ENCODE results near the gene HRG. TPM values are rescaled to one million over a fixed set of nuclear protein-coding genes. Genes with fewer than 3 reads are reported as not detected.

The HRG gene
- total and polyA plus RNA-seq, 2 of the 8 experiments (the other 6 are each of a cell fraction or from before 2014, with no cell fraction given) = 0.03 to 0.15 TPM

- no peak for TF ChIP-seq CHD7 (IDR thresholded peaks at IDR 0.05; ENCODE audit: insufficient replicate concordance, low read length)
- no peak for TF ChIP-seq CREB1 (IDR thresholded peaks at IDR 0.05)
- TF ChIP-seq SIRT6 (IDR thresholded peaks at IDR 0.05; ENCODE audit: low read length) = no peak
- no peak for TF ChIP-seq GABPA (IDR thresholded peaks at IDR 0.05; ENCODE audit: borderline replicate concordance, insufficient read depth, low read length)
- no peak for TF ChIP-seq KDM5A (IDR thresholded peaks at IDR 0.05; ENCODE audit: low read length)
These were observed 37.1 kb upstream of the HRG start (continued) for GRCh38 chr3:186628756-186629155.
